Tongue (tissue), 3 donors: ENCODE data around the gene ASXL2. TPM values are rescaled to one million over a fixed set of nuclear protein-coding genes. Genes with fewer than 3 reads are reported as not detected.

Experiments
- DNase-seq: peaks from one replicate; pipeline ENCODE4 v3.0.0-alpha.2; 2015
- small RNA-seq: library from RNA; depleted of rRNA; stranded (forward); fragments of <200 nt; gene quantifications from one replicate; pipeline ENCODE3, GENCODE V24; 2014; ENCODE audit warnings: low replicate concordance
- total RNA-seq: library from RNA; depleted of rRNA; stranded (reverse); fragments of >200 nt; gene quantifications from one replicate; pipeline ENCODE4 v1.2.3, GENCODE V29; 2014

ASXL2 gene
- total RNA-seq, 1 donor from 2014 or later = 12.2 TPM

DNA sequence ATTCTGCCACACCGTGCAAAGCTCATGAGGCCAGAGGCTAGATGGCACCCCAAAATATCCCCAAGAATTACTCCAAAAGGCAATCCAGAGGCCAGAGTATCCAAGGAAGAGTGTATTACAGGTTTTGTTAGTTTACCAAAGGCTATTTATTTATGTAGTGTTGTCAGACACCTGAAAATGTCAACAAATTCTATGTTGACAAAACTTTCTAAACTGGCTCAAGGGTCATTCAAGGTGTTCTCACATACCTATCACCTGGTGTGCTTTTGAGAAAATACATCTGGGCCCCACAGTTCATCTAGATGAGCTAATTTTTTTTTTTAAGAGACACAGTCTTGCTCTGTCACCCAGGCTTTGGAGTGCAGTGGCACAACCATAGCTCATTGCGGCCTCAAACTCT lies 192.5 kb downstream of the ASXL2 start:
- DNase-seq = no peak

DNA sequence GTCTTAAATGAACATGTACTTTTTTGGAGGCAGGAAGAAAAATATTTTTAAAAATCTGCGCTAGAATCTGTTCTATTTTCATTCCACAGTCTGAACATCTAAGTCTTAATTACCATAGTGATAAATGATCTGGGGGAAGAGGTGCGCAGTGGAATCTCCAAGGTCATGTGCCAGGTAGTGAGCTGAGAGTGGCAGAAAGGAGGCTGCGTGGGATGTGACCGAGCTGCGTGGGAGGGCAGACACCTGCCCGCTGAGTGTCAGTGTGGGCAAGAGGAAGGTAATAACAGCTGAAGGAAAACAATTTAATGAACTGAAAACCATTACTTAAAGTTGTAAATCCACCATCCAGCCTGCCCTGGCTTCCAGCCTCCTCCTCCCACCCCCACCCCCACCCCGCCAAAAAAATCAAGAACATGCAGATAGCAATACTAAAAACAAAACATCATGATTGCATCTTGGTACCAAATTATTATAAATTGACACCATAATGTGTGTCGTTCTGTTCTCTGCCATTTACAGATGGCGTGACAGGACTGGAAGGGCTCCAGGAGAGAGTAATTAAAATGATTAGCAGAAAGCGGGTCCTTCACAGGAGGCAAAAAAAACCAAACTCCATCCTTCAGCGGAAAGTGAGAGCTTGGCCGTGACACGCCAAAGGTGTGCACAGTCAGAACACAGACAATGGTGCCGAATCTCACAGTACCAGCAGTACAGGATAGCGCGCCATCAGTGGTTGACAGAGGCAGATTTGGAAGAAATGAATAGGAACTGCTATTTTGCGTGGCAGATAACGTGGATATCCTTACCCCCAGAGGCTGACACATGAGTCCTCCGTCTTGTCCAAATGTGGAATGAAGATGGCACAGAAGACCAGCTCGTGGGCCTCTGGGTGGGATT lies 193.5 kb downstream of the ASXL2 start:
- DNase-seq = no peak

Small RNA genes lying within 50 kb of the gene (small RNA-seq; reads per million reads assigned to genes)
- gene NDUFB4P4 (not detected), gene RF00019 (not detected)

Other genes with a start within 250 kb of the ASXL2 start
- 8.0 TPM for gene DTNB, start 204.9 kb downstream of the ASXL2 start, total RNA-seq
- 3.8 TPM for gene KIF3C, start 104.0 kb upstream of the ASXL2 start, total RNA-seq
- 96.6 TPM for gene RAB10, start 155.6 kb upstream of the ASXL2 start, total RNA-seq